GM18511 (cell line): ENCODE results near the gene RAB1A.
A peak's percentile ranks its signal among the peaks of the same experiment; 100 is the strongest.
"Not testable (repeated sequence)": the region's sequence is repeated elsewhere in the genome, so short reads cannot be mapped to it uniquely, and the experiment has no call there.

Source experiments
- ATAC-seq: cut with Tn5 transposase; IDR thresholded peaks from one replicate; pipeline ENCODE4 v1.9.1; 2021; ENCODE audit warnings: mild to moderate bottlenecking, moderate library complexity; ENCODE audit not compliant: unreplicated experiment

Gene RAB1A

GRCh38 chr2:65137197-65137775, 7.4 kb upstream of the RAB1A start:
- no peak for ATAC-seq

- ATAC-seq, result no peak
These were observed 6.3 kb upstream of the RAB1A start for GRCh38 chr2:65136253-65136652.

- ATAC-seq, result no peak
These were observed 4.3 kb upstream of the RAB1A start for GRCh38 chr2:65134158-65134557.

- no peak for ATAC-seq
These were observed 3.7 kb upstream of the RAB1A start for GRCh38 chr2:65133626-65134025.

GRCh38 chr2:65132930-65133329, 3.0 kb upstream of the RAB1A start:
- not testable (repeated sequence) for ATAC-seq

GRCh38 chr2:65130664-65131175, 814 bp upstream of the RAB1A start:
- ATAC-seq, result peak; percentile 44

- ATAC-seq, result peak; percentile 4
These were observed 550 bp downstream of the RAB1A start for GRCh38 chr2:65129286-65129825.

GRCh38 chr2:65128297-65129190, 1.4 kb downstream of the RAB1A start:
- no peak for ATAC-seq

- ATAC-seq, result not testable (repeated sequence)
These were observed 4.4 kb downstream of the RAB1A start for GRCh38 chr2:65125457-65125856.

GRCh38 chr2:65122313-65122712, 7.6 kb downstream of the RAB1A start:
- no peak for ATAC-seq

- no peak for ATAC-seq
These were observed 8.8 kb downstream of the RAB1A start for GRCh38 chr2:65120990-65121693.

GRCh38 chr2:65116645-65117044, 13.3 kb downstream of the RAB1A start:
- no peak for ATAC-seq

GRCh38 chr2:65114921-65115320, 15.0 kb downstream of the RAB1A start:
- ATAC-seq, result no peak

GRCh38 chr2:65113816-65114215, 16.1 kb downstream of the RAB1A start:
- ATAC-seq, result no peak

- no peak for ATAC-seq
These were observed 16.7 kb downstream of the RAB1A start for GRCh38 chr2:65113229-65113628.

- no peak for ATAC-seq
These were observed 17.3 kb downstream of the RAB1A start for GRCh38 chr2:65112633-65113032.

GRCh38 chr2:65108780-65109179, 21.1 kb downstream of the RAB1A start:
- ATAC-seq, result no peak

- no peak for ATAC-seq
These were observed 22.4 kb downstream of the RAB1A start for GRCh38 chr2:65107530-65107929.

GRCh38 chr2:65103013-65103715, 26.7 kb downstream of the RAB1A start:
- ATAC-seq, result no peak

- ATAC-seq, result no peak
These were observed 28.8 kb downstream of the RAB1A start for GRCh38 chr2:65101071-65101470.

- ATAC-seq, result no peak
These were observed 31.2 kb downstream of the RAB1A start for GRCh38 chr2:65098741-65099140.
